ENCODE data around the gene FYTTD1.

DNA sequence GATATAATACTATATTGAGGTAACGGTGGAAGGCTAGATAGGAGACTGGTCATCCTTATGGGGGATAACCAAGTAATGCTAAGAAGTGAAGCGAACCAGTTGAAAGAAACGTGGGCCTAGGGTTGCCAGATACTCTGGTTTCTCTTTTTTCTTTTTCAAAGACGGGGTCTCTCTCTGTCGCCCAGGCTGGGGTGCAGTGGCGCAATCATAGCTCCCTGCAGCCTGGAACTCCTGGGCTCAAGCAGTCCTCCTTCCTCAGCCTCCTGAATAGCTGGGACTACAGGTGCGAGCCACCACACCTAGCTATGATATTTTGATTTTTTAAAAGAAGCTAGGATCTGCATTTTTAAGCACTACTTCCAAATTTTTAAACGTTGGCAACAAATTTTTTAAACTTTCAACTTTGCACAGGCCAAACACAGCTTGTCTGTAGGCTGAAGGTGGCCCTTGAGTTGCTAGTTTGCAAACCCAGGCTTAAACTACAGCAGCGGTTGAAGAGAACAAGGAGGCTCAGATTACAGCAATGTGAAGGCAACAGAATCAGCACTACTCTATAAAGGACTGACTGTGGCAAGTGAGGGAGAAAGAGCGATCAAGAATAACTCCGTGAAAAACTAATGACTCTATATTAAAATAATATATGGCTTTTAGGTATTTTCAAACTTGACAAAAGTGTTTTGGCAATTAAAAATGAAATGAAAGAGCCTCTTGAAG, 11.8 kb upstream of the FYTTD1 start:
- TF ChIP-seq, protein P1, sequence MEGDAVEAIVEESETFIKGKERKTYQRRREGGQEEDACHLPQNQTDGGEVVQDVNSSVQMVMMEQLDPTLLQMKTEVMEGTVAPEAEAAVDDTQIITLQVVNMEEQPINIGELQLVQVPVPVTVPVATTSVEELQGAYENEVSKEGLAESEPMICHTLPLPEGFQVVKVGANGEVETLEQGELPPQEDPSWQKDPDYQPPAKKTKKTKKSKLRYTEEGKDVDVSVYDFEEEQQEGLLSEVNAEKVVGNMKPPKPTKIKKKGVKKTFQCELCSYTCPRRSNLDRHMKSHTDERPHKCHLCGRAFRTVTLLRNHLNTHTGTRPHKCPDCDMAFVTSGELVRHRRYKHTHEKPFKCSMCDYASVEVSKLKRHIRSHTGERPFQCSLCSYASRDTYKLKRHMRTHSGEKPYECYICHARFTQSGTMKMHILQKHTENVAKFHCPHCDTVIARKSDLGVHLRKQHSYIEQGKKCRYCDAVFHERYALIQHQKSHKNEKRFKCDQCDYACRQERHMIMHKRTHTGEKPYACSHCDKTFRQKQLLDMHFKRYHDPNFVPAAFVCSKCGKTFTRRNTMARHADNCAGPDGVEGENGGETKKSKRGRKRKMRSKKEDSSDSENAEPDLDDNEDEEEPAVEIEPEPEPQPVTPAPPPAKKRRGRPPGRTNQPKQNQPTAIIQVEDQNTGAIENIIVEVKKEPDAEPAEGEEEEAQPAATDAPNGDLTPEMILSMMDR (IDR thresholded peaks at IDR 0.05; ENCODE audit: insufficient read depth, low read depth, low read length): no peak
- no peak for TF ChIP-seq EZH2 (IDR thresholded peaks at IDR 0.05; ENCODE audit: insufficient read depth, low read length)
